RPMI7951 (cell line): ENCODE measurements around the gene TIAM2. TPM values are rescaled to one million over a fixed set of nuclear protein-coding genes. Genes with fewer than 3 reads are reported as not detected.

Experiments used
- DNase-seq: peaks from one replicate; pipeline ENCODE4 v3.0.0-alpha.2; 2012; ENCODE audit warnings: low read depth
- total RNA-seq: library from RNA; depleted of rRNA; stranded (reverse); fragments of >200 nt; shearing (Covaris generic); gene quantifications from 2 replicates; pipeline ENCODE4 v1.2.3, GENCODE V29; 2014

TIAM2 gene
- total RNA-seq, 1 experiment from 2014 or later: 18.3 TPM

GRCh38 chr6:155061381-155061780 lies 66.3 kb downstream of the TIAM2 start:
- no peak for DNase-seq

- DNase-seq: peak; percentile 68
Observed at GRCh38 chr6:155062866-155063341, 67.8 kb downstream of the TIAM2 start.

GRCh38 chr6:155064303-155064702 lies 69.2 kb downstream of the TIAM2 start:
- no peak for DNase-seq

- no peak for DNase-seq
Observed at GRCh38 chr6:155066361-155066760, 71.2 kb downstream of the TIAM2 start.

GRCh38 chr6:155066921-155067680 lies 72.0 kb downstream of the TIAM2 start:
- DNase-seq: no peak

- DNase-seq: no peak
Observed at GRCh38 chr6:155067956-155068615, 73.0 kb downstream of the TIAM2 start.

GRCh38 chr6:155069543-155069942 lies 74.4 kb downstream of the TIAM2 start:
- DNase-seq: no peak

GRCh38 chr6:155075930-155076695 lies 81.0 kb downstream of the TIAM2 start:
- no peak for DNase-seq

GRCh38 chr6:155077331-155077730 lies 82.2 kb downstream of the TIAM2 start:
- DNase-seq: no peak

- DNase-seq: no peak
Observed at GRCh38 chr6:155077784-155078183, 82.7 kb downstream of the TIAM2 start.

GRCh38 chr6:155078331-155078745 lies 83.2 kb downstream of the TIAM2 start:
- DNase-seq: no peak

GRCh38 chr6:155079985-155080452 lies 84.9 kb downstream of the TIAM2 start:
- no peak for DNase-seq

- DNase-seq: peak; percentile 62
Observed at GRCh38 chr6:155080881-155081845, 86.0 kb downstream of the TIAM2 start.

GRCh38 chr6:155084431-155085123 lies 89.5 kb downstream of the TIAM2 start:
- DNase-seq: peak; percentile 54

GRCh38 chr6:155085582-155086257 lies 90.6 kb downstream of the TIAM2 start:
- DNase-seq: peak; percentile 56

GRCh38 chr6:155088856-155089255 lies 93.7 kb downstream of the TIAM2 start:
- DNase-seq: no peak

- no peak for DNase-seq
Observed at GRCh38 chr6:155089746-155090145, 94.6 kb downstream of the TIAM2 start.

- no peak for DNase-seq
Observed at GRCh38 chr6:155090166-155090565, 95.1 kb downstream of the TIAM2 start.

GRCh38 chr6:155091756-155092155 lies 96.6 kb downstream of the TIAM2 start:
- no peak for DNase-seq

- peak; percentile 75 for DNase-seq
Observed at GRCh38 chr6:155093430-155093829, 98.3 kb downstream of the TIAM2 start.
